Keratinocyte (primary cell): Measurements from ENCODE around the gene MFN2. TPM values are rescaled to one million over a fixed set of nuclear protein-coding genes. Genes with fewer than 3 reads are reported as not detected.
"Not testable (repeated sequence)": the region's sequence is repeated elsewhere in the genome, so short reads cannot be mapped to it uniquely, and the experiment has no call there.

ENCODE experiments used
- DNase-seq: peaks from one replicate; pipeline ENCODE4 v3.0.0-alpha.2; 2011; ENCODE audit warnings: low read depth, missing footprints, low spot score
- FAIRE-seq: peaks from 2 replicates; lab custom pipeline; 2011; peaks lifted over from hg19 to GRCh38; lab: Jason Lieb, UNC
- H2AFZ ChIP-seq: 2 replicates; pipeline ENCODE4 v1.6.0; 2012; ENCODE audit warnings: low read length, control low read depth, inconsistent platforms; ENCODE audit not compliant: control insufficient read depth
- H3K27ac ChIP-seq: 2 replicates; pipeline ENCODE4 v1.5.1; 2011; ENCODE audit warnings: low read length; ENCODE audit not compliant: control insufficient read depth, insufficient read depth
- H3K27me3 ChIP-seq: 3 replicates; pipeline ENCODE4 v1.6.0; 2011; ENCODE audit warnings: low read length; ENCODE audit not compliant: control insufficient read depth, insufficient read depth; ENCODE audit errors: extremely low read depth
- H3K36me3 ChIP-seq, 2 experiments: 2 replicates in 1 of 2; 3 replicates in 1 of 2; pipeline ENCODE4 v1.5.1; 2011; ENCODE audit warnings: low read length in 2 of 2, mild to moderate bottlenecking in 1 of 2; ENCODE audit not compliant: control insufficient read depth in 2 of 2, insufficient read depth in 2 of 2; ENCODE audit errors: extremely low read depth in 1 of 2
- H3K4me1 ChIP-seq: 3 replicates; pipeline ENCODE4 v1.5.1; 2011; ENCODE audit warnings: low read length; ENCODE audit not compliant: control insufficient read depth, insufficient read depth; ENCODE audit errors: extremely low read depth
- H3K4me2 ChIP-seq: 3 replicates; pipeline ENCODE4 v1.6.0; 2011; ENCODE audit warnings: low read depth, low read length; ENCODE audit not compliant: control insufficient read depth, insufficient read depth; ENCODE audit errors: extremely low read depth
- H3K4me3 ChIP-seq, 3 experiments: fragments of 200-600 bp in 1 of 3; sonication (generic) in 1 of 3; 2 replicates in 2 of 3; 3 replicates in 1 of 3; pipeline ENCODE4 v1.5.1; 2011 to 2016; ENCODE audit warnings: low read length in 3 of 3, mild to moderate bottlenecking in 3 of 3, control low read depth in 2 of 3, inconsistent platforms in 1 of 3, low read depth in 1 of 3, mixed read lengths in 1 of 3, mixed run types in 1 of 3, moderate library complexity in 1 of 3; ENCODE audit not compliant: control insufficient read depth in 2 of 3, insufficient read depth in 2 of 3; ENCODE audit errors: extremely low read depth in 1 of 3
- H3K79me2 ChIP-seq: 2 replicates; pipeline ENCODE4 v1.6.0; 2012; ENCODE audit warnings: low read length; ENCODE audit not compliant: control insufficient read depth, insufficient read depth
- H3K9ac ChIP-seq: 3 replicates; pipeline ENCODE4 v1.6.0; 2011; ENCODE audit warnings: low read length; ENCODE audit not compliant: control insufficient read depth, insufficient read depth; ENCODE audit errors: extremely low read depth
- H3K9me1 ChIP-seq: 3 replicates; pipeline ENCODE4 v1.6.0; 2011; ENCODE audit warnings: low read length; ENCODE audit not compliant: control insufficient read depth, insufficient read depth; ENCODE audit errors: extremely low read depth
- H3K9me3 ChIP-seq: 2 replicates; pipeline ENCODE4 v1.5.1; 2012; ENCODE audit warnings: low read depth, low read length; ENCODE audit not compliant: control insufficient read depth
- H4K20me1 ChIP-seq: 3 replicates; pipeline ENCODE4 v1.6.0; 2011; ENCODE audit warnings: low read length; ENCODE audit not compliant: control insufficient read depth, insufficient read depth; ENCODE audit errors: extremely low read depth
- EZH2 ChIP-seq: IDR thresholded peaks from one replicate; pipeline ENCODE4 v1.6.1; 2012; ENCODE audit warnings: inconsistent platforms, mild to moderate bottlenecking, low read length, moderate library complexity
- dilution Hi-C: fragments of 300-500 bp; cut with MboI; formaldehyde crosslinking; loops from one replicate; pipeline ENCODE4 v1.7.0; 2020; ENCODE audit warnings: low sequenced_read_pairs; ENCODE audit not compliant: extremely low pct_ligation_motif_present
- polyA plus RNA-seq, 5 experiments: library from polyadenylated mRNA; depleted of rRNA in 3 of 5; stranded (reverse) in 3 of 5; stranded (forward) in 1 of 5; unstranded in 1 of 5; fragments of >200 nt; gene quantifications; 1 replicate in 1 of 5; 2 replicates in 3 of 5; 3 replicates in 1 of 5; pipeline versions ENCODE4 v1.2.1 to v1.2.3, GENCODE V29; 2011 to 2012; ENCODE audit warnings: missing spikeins in 2 of 5, low read depth in 1 of 5, low replicate concordance in 1 of 5
- TF ChIP-seq, protein P1 (sequence below), 3 experiments: IDR thresholded peaks in 1 of 3; conservative IDR thresholded peaks in 1 of 3; optimal IDR thresholded peaks in 1 of 3; 2 replicates in 2 of 3; 3 replicates in 1 of 3; pipeline versions ENCODE3 to v1.5.1; 2011; ENCODE audit warnings: low read length in 3 of 3, mild to moderate bottlenecking in 3 of 3, moderate library complexity in 2 of 3, control low read depth in 1 of 3, inconsistent platforms in 1 of 3; ENCODE audit not compliant: insufficient read depth in 2 of 3; ENCODE audit errors: extremely low read depth in 1 of 3

Gene MFN2
- polyA plus RNA-seq, 1 donor (not counting 4 experiments of a cell fraction or from before 2014, with no cell fraction given), result 102 TPM

DNA sequence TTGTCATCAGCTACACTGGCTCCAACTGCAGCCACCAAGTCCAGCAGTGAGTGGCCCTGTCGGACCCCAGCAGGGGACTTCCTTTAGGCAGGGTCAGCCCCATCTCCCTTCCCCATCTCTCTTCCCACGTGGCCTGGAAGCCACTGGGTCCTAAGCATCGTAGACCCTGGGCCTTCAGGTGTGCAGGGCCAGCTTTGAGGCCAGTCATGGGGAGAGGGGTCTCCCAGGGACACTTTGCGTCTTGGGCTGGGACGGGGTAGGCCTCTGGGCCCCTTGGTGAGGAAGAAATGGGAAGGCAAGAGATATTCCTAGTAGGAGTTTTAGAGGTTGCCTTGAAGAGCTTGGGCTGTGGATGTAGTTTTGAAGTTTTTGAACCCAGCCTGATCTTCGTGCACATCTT, 27.0 kb downstream of the MFN2 start:
- H3K4me1 ChIP-seq, result peaks cover 3% of the 10 kb centered on the region
- H3K27ac ChIP-seq, result no peak overlapping the region
- no peaks in the 10 kb centered on the region for H4K20me1 ChIP-seq
- no peak overlapping the region for H3K9ac ChIP-seq
- DNase-seq (no peak), FAIRE-seq (no peak)
- no peaks in the 10 kb centered on the region for H3K9me3 ChIP-seq
- H2AFZ ChIP-seq, result no peak overlapping the region
- no peak overlapping the region for H3K4me2 ChIP-seq
- no peak overlapping the region for H3K4me3 ChIP-seq
- no peaks in the 10 kb centered on the region for H3K9me1 ChIP-seq
- dilution Hi-C loops, result no loop called here
- peaks cover 59 to 71% of the 10 kb centered on the region in 2 experiments for H3K36me3 ChIP-seq
- no peaks in the 10 kb centered on the region for H3K79me2 ChIP-seq
- no peaks in the 10 kb centered on the region for H3K27me3 ChIP-seq
- TF ChIP-seq, protein P1, sequence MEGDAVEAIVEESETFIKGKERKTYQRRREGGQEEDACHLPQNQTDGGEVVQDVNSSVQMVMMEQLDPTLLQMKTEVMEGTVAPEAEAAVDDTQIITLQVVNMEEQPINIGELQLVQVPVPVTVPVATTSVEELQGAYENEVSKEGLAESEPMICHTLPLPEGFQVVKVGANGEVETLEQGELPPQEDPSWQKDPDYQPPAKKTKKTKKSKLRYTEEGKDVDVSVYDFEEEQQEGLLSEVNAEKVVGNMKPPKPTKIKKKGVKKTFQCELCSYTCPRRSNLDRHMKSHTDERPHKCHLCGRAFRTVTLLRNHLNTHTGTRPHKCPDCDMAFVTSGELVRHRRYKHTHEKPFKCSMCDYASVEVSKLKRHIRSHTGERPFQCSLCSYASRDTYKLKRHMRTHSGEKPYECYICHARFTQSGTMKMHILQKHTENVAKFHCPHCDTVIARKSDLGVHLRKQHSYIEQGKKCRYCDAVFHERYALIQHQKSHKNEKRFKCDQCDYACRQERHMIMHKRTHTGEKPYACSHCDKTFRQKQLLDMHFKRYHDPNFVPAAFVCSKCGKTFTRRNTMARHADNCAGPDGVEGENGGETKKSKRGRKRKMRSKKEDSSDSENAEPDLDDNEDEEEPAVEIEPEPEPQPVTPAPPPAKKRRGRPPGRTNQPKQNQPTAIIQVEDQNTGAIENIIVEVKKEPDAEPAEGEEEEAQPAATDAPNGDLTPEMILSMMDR (optimal IDR thresholded peaks at IDR 0.05 in 1 of 3, IDR thresholded peaks at IDR 0.05 in 1 of 3, conservative IDR thresholded peaks at IDR 0.05 in 1 of 3; ENCODE audit: extremely low read depth in 1 of 3, insufficient read depth in 2 of 3, low read length in 3 of 3), result no peak
- TF ChIP-seq EZH2, result no peak

DNA sequence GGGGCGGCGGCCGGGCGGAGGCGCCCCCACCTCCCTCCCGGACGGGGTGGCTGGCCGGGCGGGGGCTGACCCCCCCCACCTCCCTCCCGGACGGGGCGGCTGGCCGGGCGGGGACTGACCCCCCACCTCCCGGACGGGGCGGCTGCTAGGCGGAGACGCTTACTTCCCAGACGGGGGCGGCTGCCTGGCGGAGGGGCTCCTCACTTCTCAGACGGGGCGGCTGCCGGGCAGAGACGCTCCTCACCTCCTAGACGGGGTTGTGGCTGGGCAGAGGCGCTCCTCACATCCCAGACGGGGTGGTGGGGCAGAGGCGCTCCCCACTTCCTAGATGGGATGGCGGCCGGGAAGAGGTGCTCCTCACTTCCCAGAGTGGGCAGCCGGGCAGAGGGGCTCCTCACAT, 28.1 kb downstream of the MFN2 start:
- H3K4me3 ChIP-seq, H3K27ac ChIP-seq, H3K9me3 ChIP-seq, DNase-seq, dilution Hi-C loops, H3K4me2 ChIP-seq, H4K20me1 ChIP-seq, H3K79me2 ChIP-seq, H3K4me1 ChIP-seq, H3K9ac ChIP-seq, FAIRE-seq, H2AFZ ChIP-seq, H3K9me1 ChIP-seq, H3K27me3 ChIP-seq: not testable (repeated sequence)
- H3K36me3 ChIP-seq, result peaks cover 60 to 71% of the 10 kb centered on the region in 2 experiments

DNA sequence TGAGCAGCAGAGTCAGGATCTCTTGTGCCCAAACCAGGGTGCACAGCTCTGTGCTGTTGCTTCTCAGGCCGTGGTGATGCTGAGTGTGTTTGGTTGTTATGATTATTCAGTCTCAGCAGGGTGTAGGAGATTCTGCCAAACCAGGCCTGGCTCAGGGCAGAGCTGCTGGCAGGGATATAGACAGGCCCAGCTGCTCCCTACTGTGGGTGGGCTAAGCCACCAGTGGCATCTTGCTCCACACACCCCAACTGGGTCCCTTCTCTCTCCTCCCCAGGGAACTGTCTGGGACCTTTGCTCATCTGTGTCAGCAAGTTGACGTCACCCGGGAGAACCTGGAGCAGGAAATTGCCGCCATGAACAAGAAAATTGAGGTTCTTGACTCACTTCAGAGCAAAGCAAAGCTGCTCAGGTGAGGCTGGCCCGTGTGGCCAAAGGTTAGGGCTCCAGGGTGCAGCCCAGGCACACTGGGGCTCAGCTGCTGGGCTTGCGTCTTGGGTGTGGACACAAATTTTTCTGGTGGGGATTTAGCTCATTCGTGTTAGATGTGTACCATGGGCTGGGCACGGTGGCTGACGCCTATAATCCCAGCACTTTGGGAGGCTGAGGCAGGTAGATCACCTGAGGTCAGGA, 29.2 kb downstream of the MFN2 start:
- Histone ChIP-seq H3K4me3 (no peak overlapping the region), H3K36me3 (peaks cover 51 to 67% of the 10 kb centered on the region in 2 experiments), H3K9me3 (no peaks in the 10 kb centered on the region), H3K9me1 (no peaks in the 10 kb centered on the region), H3K4me2 (no peak overlapping the region), H3K79me2 (no peaks in the 10 kb centered on the region), H3K27ac (no peak overlapping the region), H4K20me1 (no peaks in the 10 kb centered on the region), H3K4me1 (peaks cover 9% of the 10 kb centered on the region), H3K27me3 (no peaks in the 10 kb centered on the region), H2AFZ (no peak overlapping the region), H3K9ac (no peak overlapping the region)
- FAIRE-seq (no peak), DNase-seq (no peak)
- dilution Hi-C loops, result no loop called here
- TF ChIP-seq EZH2, result no peak
- TF ChIP-seq, protein P1 (optimal IDR thresholded peaks at IDR 0.05 in 1 of 3, IDR thresholded peaks at IDR 0.05 in 1 of 3, conservative IDR thresholded peaks at IDR 0.05 in 1 of 3; ENCODE audit: extremely low read depth in 1 of 3, insufficient read depth in 2 of 3, low read length in 3 of 3), result no peak
